HG02852 (cell line): ENCODE measurements around the gene MTA3.
A peak's percentile ranks its signal among the peaks of the same experiment; 100 is the strongest.

Experiments
- ATAC-seq: cut with Tn5 transposase; IDR thresholded peaks from one replicate; pipeline ENCODE4 v1.9.1; 2021; ENCODE audit warnings: mild to moderate bottlenecking, moderate library complexity; ENCODE audit not compliant: unreplicated experiment

MTA3 gene

GRCh38 chr2:42781181-42781580 lies 212.7 kb downstream of the MTA3 start:
- no peak for ATAC-seq

GRCh38 chr2:42783511-42783910 lies 215.1 kb downstream of the MTA3 start:
- ATAC-seq: no peak

- ATAC-seq: no peak
These were observed 215.9 kb downstream of the MTA3 start for GRCh38 chr2:42784204-42784880.

- no peak for ATAC-seq
These were observed 218.3 kb downstream of the MTA3 start for GRCh38 chr2:42786561-42787345.

- ATAC-seq: no peak
These were observed 219.0 kb downstream of the MTA3 start for GRCh38 chr2:42787424-42787787.

GRCh38 chr2:42787788-42788477 lies 219.5 kb downstream of the MTA3 start:
- no peak for ATAC-seq

- no peak for ATAC-seq
These were observed 220.0 kb downstream of the MTA3 start for GRCh38 chr2:42788478-42788793.

GRCh38 chr2:42788882-42789281 lies 220.4 kb downstream of the MTA3 start:
- ATAC-seq: no peak

- no peak for ATAC-seq
These were observed 221.3 kb downstream of the MTA3 start for GRCh38 chr2:42789751-42790150.

GRCh38 chr2:42791606-42792005 lies 223.2 kb downstream of the MTA3 start:
- no peak for ATAC-seq

GRCh38 chr2:42792087-42792582 lies 223.7 kb downstream of the MTA3 start:
- ATAC-seq: peak; percentile 26

- ATAC-seq: peak; percentile 28
These were observed 224.3 kb downstream of the MTA3 start, which contains the start of gene HAAO for GRCh38 chr2:42792583-42793333. Gene HAAO, minus strand, starts transcription at chr2:42792583. Its CDS starts 47 bp downstream, at chr2:42792536.

GRCh38 chr2:42793334-42794270 lies 225.2 kb downstream of the MTA3 start:
- ATAC-seq: peak; percentile 7

- ATAC-seq: no peak
These were observed 226.0 kb downstream of the MTA3 start for GRCh38 chr2:42794271-42795046.

GRCh38 chr2:42795275-42795674 lies 226.8 kb downstream of the MTA3 start:
- ATAC-seq: no peak

GRCh38 chr2:42795841-42796301 lies 227.4 kb downstream of the MTA3 start:
- ATAC-seq: peak; percentile 38

- peak; percentile 42 for ATAC-seq
These were observed 228.2 kb downstream of the MTA3 start for GRCh38 chr2:42796427-42797248.

- no peak for ATAC-seq
These were observed 228.8 kb downstream of the MTA3 start for GRCh38 chr2:42797281-42797680.
